Tibial nerve (tissue), 4 donors: ENCODE data around the gene PLB1.

ENCODE experiments used
- CTCF ChIP-seq, 5 experiments: fragments of 200-600 bp in 3 of 5; fragments of 450-650 bp in 2 of 5; sonication (generic) in 3 of 5; IDR thresholded peaks; one replicate each; pipeline ENCODE4 v1.5.1; 2016 to 2019; ENCODE audit warnings: antibody characterized with exemption in 5 of 5, mild to moderate bottlenecking in 3 of 5, moderate library complexity in 2 of 5
- EP300 ChIP-seq, 2 donors: sonication (generic); formaldehyde crosslinking; IDR thresholded peaks; one replicate each; pipeline ENCODE4 v1.6.1; 2017; ENCODE audit warnings: antibody characterized with exemption in 2 of 2, mild to moderate bottlenecking in 1 of 2

GRCh38 chr2:28556303-28556702 lies 60.4 kb downstream of the PLB1 start:
- no peak for TF ChIP-seq CTCF (IDR thresholded peaks at IDR 0.05)
- no peak for TF ChIP-seq EP300 (IDR thresholded peaks at IDR 0.05)
